GM19035 (cell line): ENCODE results near the gene SLC9A9.

Experiments
- ATAC-seq: cut with Tn5 transposase; IDR thresholded peaks from one replicate; pipeline ENCODE4 v1.9.1; 2021; ENCODE audit not compliant: unreplicated experiment

The SLC9A9 gene

DNA sequence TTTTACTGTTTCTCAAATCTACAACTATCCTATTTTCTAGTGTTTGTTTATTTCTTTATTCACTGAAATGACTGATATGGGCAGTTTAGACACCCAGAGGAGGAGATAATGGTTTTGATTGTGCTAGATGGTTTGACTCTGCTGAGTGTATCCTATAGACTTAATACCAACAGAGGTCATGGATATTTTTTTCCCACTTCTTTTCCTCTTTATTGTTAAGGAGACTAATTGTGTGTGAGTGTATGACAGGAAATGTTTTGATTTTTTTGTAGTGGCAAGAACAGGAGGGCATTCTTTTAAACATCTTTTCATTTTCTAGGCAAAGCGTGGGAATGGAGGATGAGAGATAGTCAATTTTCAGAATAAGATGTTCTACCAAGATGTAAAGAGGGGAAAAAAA lies 505.2 kb downstream of the SLC9A9 start:
- ATAC-seq: no peak

DNA sequence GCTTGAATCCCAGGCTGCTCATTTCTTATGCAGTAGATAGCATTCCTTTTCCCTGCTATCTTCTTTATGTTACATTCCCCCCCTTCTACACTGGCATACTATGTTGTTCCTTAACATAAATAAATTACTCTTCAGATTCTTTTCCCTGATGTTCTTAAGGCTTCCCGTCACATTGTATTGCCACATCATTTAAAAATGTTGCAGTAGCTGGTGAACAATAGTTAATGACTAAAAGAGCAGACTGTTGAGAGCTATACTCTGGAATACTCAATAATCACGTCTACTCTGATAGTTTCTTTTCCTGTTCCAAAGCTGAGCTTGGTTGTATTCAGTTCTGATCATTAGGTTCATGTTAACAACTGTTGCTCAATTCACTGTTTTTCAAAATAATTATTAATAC lies 508.8 kb downstream of the SLC9A9 start:
- ATAC-seq: no peak

- no peak for ATAC-seq
These were observed 510.9 kb downstream of the SLC9A9 start for GRCh38 chr3:143337387-143337786.

DNA sequence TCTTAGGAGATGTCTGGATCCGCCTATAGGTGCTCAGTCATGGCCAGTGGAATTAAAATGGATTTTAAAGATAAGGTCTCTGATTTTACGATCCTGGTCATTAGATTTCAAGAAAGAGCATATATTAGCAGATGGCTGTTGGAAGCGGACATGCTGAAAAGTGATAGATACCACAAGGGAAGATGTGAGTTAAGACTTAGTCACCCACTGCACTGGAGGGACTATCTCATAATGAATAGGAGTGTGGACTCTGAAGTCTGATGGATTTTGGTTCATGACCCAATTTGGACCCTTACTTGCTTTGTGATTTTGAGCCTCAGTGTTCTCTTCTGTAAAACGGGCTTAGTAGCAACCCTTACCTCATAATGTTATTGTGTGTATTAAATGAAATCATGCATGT lies 514.0 kb downstream of the SLC9A9 start:
- no peak for ATAC-seq

DNA sequence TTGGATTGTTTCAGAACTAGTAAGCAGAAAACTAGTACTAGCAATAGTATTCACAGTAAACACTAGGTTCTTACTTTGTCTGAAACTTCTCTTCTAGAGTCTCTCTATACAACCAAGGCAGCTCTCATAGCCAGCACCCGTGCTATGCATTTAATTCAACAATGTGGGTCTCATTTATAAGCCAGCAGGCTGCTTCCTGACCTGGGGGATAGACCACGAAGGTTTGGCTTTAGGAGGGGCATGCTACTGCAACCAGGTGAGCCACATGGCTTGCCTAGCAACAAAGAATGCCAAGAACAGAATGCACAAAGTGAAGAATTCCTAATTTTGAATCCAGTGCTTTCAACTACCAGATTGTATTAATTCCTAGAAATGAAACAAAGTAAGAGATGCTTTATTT lies 514.9 kb downstream of the SLC9A9 start:
- no peak for ATAC-seq

GRCh38 chr3:143332026-143332425 lies 516.2 kb downstream of the SLC9A9 start:
- ATAC-seq: no peak

- ATAC-seq: no peak
These were observed 516.9 kb downstream of the SLC9A9 start for GRCh38 chr3:143331350-143331749.

DNA sequence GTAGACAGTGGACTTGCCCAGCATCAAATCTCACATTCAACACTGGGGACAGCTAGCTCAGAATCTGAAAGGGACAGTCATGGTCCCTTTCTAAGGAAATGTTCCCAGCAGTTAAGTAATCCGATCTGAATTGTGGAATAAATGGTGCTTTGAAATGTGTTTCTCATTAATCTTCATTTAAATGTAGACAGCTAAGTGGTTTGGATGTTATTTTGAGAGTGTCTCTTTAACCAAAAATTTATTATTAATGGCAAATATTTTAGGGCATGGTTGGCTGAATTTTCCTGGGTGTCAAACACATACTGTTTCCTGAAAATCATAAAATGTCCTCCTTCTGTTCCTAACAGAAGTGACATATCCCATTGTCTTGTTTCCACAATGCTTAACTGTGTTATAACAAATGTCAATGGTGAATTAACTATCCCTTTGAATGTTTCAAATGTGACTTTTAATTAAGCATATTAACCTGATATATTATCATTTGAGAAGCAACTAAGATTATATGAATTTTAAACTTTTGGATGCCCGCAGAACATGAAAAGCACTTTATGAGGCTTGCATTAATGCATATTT lies 517.9 kb downstream of the SLC9A9 start:
- no peak for ATAC-seq

DNA sequence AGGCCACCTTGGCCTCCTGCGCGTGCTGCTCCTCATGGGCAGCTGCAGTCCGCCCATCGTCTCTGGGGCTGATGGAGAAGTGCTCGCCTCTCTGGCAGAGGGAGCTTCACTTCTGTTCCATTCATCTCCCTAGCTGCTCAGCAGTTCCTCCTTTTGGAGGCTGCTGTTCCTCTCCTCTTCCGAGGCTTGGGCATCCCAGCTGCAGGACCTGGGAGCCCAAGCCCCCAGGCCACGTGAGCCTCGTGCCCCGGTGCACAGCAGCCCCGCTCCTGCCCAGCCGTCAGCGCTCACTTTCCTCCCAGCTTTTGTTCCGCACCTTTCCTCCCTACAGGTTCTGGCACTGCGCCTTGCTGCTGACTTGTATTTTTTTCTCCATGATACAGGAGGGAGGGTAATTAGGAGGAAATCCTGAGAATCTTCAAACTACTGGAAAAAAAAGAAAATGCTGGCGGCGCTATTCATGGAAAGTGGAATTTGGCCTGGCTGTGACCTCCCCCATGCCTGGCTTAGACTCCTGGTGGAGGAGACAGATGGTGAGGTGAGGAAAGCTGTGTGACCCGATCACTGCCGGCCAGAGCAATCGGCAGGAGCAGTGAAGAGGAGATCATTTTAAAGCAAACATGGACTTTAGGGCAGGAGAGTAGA lies 518.6 kb downstream of the SLC9A9 start:
- ATAC-seq: no peak

DNA sequence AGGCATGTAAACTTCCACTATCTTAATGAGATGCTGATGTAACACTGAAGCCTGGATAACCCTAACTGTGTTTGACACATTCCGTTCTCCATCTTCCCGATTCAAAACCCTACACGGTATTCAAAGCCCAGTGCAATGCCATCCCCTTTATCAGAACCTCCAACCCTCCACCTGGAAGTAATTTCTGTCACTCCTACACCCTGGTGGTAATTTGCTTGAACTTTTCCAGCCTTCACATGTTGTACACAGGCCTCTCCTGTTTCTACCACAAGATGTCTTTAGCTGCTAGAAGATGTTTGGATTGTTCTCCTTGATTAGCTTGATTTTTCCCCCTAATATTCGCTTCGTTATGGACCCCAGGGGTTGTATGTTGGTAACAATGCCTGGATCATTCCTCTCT lies 519.8 kb downstream of the SLC9A9 start:
- no peak for ATAC-seq

DNA sequence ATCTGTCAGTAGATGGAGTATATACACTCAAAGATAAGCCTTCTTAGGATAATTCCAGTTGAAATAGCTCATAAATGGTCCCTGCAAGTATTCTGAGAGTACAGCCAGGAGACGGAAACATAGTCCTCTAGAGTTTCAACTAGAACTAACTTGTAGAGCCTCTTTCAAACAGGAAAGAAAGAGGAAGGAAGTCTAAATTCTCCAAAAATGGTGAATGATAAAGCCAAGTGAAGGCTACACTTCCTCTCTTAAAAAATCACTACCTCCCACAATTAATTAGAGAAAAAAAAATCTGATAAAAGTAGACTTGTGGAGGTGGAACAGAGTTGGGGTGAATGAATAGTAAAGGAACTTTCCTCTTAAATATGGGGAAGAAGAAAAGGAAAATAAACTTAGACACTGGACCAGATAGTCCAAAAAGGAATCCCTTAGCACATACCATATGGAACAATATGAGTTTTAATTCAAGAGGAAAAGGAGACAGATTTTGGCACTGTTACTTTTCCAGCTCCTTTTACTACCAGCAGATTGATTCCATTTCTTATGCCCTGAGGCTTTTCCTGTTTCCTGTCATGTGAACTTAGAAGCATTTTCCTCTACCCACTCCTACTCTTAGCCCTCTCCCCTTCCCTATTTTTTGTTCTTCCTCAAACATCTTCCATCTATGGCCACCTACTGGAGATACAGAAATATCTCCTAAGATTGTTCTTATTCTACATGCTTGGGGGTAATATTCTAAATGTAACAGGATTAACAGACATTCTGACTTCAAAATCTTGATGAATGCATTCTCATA lies 521.1 kb downstream of the SLC9A9 start:
- ATAC-seq: no peak

GRCh38 chr3:143321058-143321769 lies 527.1 kb downstream of the SLC9A9 start:
- no peak for ATAC-seq

- ATAC-seq: no peak
These were observed 532.5 kb downstream of the SLC9A9 start for GRCh38 chr3:143315766-143316165.

DNA sequence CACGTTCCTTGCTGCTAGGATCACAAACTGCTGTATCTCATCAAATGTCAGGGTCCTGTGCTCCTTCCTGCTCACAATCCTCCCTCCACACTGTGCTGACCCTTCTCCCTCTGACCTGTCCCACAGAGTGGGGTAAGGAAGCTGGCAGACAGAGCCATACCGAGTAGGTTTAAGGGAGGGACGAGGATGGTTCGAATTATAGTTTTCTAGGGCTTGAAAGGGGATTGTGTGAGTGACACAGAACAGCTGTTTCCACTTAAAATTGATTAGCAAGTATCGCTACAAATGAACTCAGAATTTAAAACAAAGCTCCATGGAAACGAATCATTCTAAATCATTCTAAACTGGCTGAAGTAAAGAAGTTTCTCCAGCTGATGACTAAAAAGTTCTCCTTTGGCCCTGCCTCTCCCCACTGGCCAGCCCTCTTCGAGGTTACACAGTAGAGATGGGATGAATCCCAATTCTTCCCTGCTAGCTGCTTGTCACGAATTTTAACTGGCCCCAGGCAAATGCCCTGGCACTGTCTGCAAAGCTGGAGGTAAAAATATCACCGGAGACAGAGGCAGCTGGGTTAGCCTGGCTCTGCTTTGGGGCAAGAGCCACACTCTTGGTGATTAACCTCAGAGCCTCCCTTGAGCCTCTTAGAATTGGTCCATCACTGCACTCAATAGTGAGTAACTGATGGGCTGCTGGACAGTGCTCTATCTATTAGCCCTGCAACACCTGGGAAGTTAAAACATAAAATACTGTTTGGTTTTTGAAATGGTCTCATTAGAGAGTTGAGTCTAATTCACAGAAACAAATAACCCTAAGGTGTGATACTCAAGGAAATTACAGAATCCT lies 533.8 kb downstream of the SLC9A9 start:
- no peak for ATAC-seq

DNA sequence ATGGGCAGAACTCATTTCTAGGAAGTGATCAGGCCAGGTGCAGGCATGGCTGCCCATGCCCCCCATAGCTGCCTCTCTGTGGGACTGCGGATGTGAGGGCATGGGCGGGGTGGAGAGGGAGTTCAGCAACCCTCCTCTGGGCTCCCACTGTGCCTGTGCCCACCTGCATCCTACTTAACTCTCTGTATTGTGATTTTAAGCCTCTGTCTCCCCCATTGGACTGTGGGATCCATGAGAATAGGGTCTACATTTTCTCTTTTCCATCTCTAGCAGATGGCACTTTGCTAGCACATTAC lies 534.4 kb downstream of the SLC9A9 start:
- ATAC-seq: no peak

GRCh38 chr3:143313025-143313892 lies 535.0 kb downstream of the SLC9A9 start:
- no peak for ATAC-seq

DNA sequence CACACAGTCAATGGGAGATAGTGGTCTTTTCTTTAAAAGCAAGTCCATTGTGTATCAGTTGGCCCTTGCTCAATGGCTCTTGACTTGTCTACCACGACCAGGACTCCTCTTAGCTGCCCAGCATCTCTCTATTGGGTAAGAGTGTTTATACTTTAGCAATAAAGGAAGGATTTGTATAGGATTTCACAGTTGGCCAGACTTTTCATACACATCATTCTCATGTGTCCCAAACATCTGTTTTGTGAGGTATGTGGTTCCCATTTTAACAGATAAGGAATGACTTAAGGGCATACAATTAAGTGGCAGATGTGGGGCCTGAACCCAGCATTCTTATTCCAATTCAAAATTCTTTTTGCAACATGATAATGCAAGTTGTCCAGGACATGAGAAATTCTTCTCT lies 537.2 kb downstream of the SLC9A9 start:
- no peak for ATAC-seq

DNA sequence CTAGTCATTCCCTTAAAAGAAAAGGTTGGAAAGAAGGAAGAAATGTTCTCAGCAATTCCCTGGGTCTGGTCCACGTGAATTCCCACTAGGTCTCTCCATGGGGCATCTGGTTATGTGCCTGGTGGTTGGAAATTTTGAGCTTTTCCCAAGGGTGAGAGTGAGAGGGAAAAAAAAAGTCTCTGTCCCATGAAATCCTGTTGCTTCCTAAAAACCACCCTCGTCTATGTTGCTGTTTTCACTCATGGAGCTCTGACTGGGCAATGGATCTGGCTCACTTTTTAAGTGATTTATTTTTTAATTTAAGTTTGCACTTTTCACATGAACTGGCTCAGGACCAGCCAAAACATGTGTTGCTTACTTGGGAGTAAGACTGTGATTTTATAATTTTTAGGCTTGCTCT lies 538.6 kb downstream of the SLC9A9 start:
- ATAC-seq: no peak

DNA sequence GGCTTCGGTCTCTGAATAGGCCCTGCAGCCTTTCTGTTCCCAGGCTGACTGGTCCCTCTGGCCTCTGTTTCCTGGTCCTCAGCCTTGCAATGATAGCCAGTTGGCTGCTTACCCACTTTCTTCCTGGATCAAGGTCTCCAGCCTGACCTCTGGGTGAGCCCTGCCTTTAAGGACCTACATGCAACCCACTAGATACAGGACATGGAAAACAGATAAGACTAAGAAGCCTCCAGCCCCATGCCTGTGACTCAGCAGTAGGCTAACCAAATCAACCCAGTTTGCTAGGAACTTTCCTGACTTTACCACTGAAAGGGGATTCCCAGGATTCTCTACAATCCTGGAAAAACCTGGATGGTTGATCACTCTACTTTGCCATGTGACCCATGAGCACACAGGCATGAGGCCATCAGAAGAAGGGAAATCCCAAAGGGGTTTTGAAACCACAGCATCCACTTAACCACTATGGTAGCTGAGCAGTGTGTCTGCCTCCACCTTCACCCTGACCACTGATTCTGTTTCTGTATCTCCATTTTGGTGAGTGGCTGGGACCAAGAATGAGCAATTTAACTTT lies 540.6 kb downstream of the SLC9A9 start:
- ATAC-seq: peak; percentile 56

- no peak for ATAC-seq
These were observed 541.9 kb downstream of the SLC9A9 start for GRCh38 chr3:143306407-143306806.
